SK-N-SH (cell line): ENCODE data around the gene VRK2. TPM values are rescaled to one million over a fixed set of nuclear protein-coding genes. Genes with fewer than 3 reads are reported as not detected.

Experiments used
- CTCF ChIA-PET: fragments of 300-600, 350-600 bp; formaldehyde crosslinking; extraction: SDS; loops from one replicate; lab custom pipeline; 2021; lab: Yijun Ruan, JAX
- POLR2A ChIA-PET: fragments of 350-600 bp; sonication (Branson Sonifier 250); formaldehyde crosslinking; extraction: SDS; loops from one replicate; lab custom pipeline; 2020; ENCODE audit warnings: antibody characterized with exemption, inconsistent platforms; lab: Yijun Ruan, JAX
- DNase-seq: peaks from one replicate; pipeline ENCODE4 v3.0.0; 2012
- H2AFZ ChIP-seq: fragments of 200-600 bp; sonication (generic); 2 replicates; pipeline ENCODE4 v1.8.1; 2016; ENCODE audit warnings: antibody characterized with exemption, mild to moderate bottlenecking, low read depth
- H3F3A ChIP-seq: fragments of 200-600 bp; sonication (generic); replicated peaks from 2 replicates; pipeline ENCODE3; 2016; ENCODE audit warnings: antibody characterized with exemption, mild to moderate bottlenecking; ENCODE audit not compliant: insufficient read depth
- H3K27ac ChIP-seq, 2 experiments: fragments of 200-500 bp in 1 of 2; fragments of 200-600 bp in 1 of 2; sonication (Bioruptor generic) in 1 of 2; sonication (generic), shearing (Covaris generic) in 1 of 2; 2 replicates each; pipeline versions ENCODE4 v1.5.1 to v1.6.1; 2014 to 2016; ENCODE audit warnings: low read depth in 2 of 2, inconsistent platforms in 1 of 2, low read length in 1 of 2, mild to moderate bottlenecking in 1 of 2, mixed read lengths in 1 of 2
- H3K27me3 ChIP-seq: fragments of 200-600 bp; sonication (generic), shearing (Covaris generic); 2 replicates; pipeline ENCODE4 v1.6.1; 2016; ENCODE audit warnings: mixed run types; ENCODE audit not compliant: insufficient read depth
- H3K36me3 ChIP-seq, 2 experiments: fragments of 200-500 bp in 1 of 2; fragments of 200-600 bp in 1 of 2; sonication (Bioruptor generic) in 1 of 2; sonication (generic) in 1 of 2; replicated peaks in 1 of 2; 2 replicates each; pipeline versions ENCODE3 to v1.5.1; 2014 to 2016; ENCODE audit warnings: low read length in 1 of 2, mild to moderate bottlenecking in 1 of 2; ENCODE audit not compliant: insufficient read depth in 2 of 2, control insufficient read depth in 1 of 2
- H3K4me1 ChIP-seq, 2 experiments: fragments of 200-500 bp in 1 of 2; fragments of 200-600 bp in 1 of 2; sonication (Bioruptor generic) in 1 of 2; sonication (generic), shearing (Covaris generic) in 1 of 2; 2 replicates each; pipeline versions ENCODE4 v1.5.1 to v1.6.1; 2014 to 2016; ENCODE audit warnings: low read depth in 1 of 2, low read length in 1 of 2, mixed run types in 1 of 2; ENCODE audit not compliant: insufficient read depth in 2 of 2, control insufficient read depth in 1 of 2
- H3K4me2 ChIP-seq: fragments of 200-600 bp; sonication (generic), shearing (Covaris generic); 2 replicates; pipeline ENCODE4 v1.6.1; 2017; ENCODE audit warnings: mixed run types
- H3K4me3 ChIP-seq, 2 experiments: fragments of 200-500 bp in 1 of 2; fragments of 200-600 bp in 1 of 2; sonication (Bioruptor generic) in 1 of 2; sonication (generic), shearing (Covaris generic) in 1 of 2; 2 replicates each; pipeline versions ENCODE4 v1.5.1 to v1.8.1; 2014 to 2016; ENCODE audit warnings: low read depth in 2 of 2, inconsistent platforms in 1 of 2, low read length in 1 of 2, mild to moderate bottlenecking in 1 of 2, mixed read lengths in 1 of 2, moderate library complexity in 1 of 2
- H3K79me2 ChIP-seq: fragments of 200-600 bp; sonication (generic); 2 replicates; pipeline ENCODE4 v1.8.1; 2017; ENCODE audit warnings: mild to moderate bottlenecking; ENCODE audit not compliant: insufficient read depth
- H3K9ac ChIP-seq: fragments of 200-600 bp; sonication (generic); 2 replicates; pipeline ENCODE4 v1.6.1; 2017; ENCODE audit warnings: mixed run types
- H3K9me2 ChIP-seq: fragments of 200-600 bp; sonication (generic); 2 replicates; pipeline ENCODE4 v1.6.1; 2017; ENCODE audit warnings: mixed run types
- H3K9me3 ChIP-seq: fragments of 200-600 bp; sonication (generic); 2 replicates; pipeline ENCODE4 v1.6.1; 2017; ENCODE audit warnings: mixed run types, mild to moderate bottlenecking, moderate library complexity
- H4K20me1 ChIP-seq: fragments of 200-600 bp; sonication (generic); 2 replicates; pipeline ENCODE4 v1.6.1; 2017; ENCODE audit warnings: mild to moderate bottlenecking, mixed run types; ENCODE audit not compliant: insufficient read depth
- ELF1 ChIP-seq: IDR thresholded peaks from 2 replicates; pipeline ENCODE4 v1.4.0; 2012
- EZH2phosphoT487 ChIP-seq: fragments of 200-600 bp; sonication (generic); IDR thresholded peaks from 2 replicates; pipeline ENCODE4 v1.6.1; 2017; ENCODE audit warnings: low read depth, mixed run types, mild to moderate bottlenecking, antibody characterized with exemption, moderate library complexity, borderline replicate concordance
- FOXJ3 ChIP-seq: sonication (generic); formaldehyde crosslinking; IDR thresholded peaks from 2 replicates; pipeline ENCODE4 v1.5.1; 2020; ENCODE audit warnings: mild to moderate bottlenecking, missing genetic modification reagents
- FOXM1 ChIP-seq: IDR thresholded peaks from 2 replicates; pipeline ENCODE4 v1.4.0; 2012; ENCODE audit warnings: low read depth, mild to moderate bottlenecking
- GABPA ChIP-seq: IDR thresholded peaks from 2 replicates; pipeline ENCODE4 v1.4.0; 2012; ENCODE audit warnings: low read depth, mild to moderate bottlenecking
- MEF2A ChIP-seq: IDR thresholded peaks from 2 replicates; pipeline ENCODE4 v1.4.0; 2012; ENCODE audit warnings: low read depth, borderline replicate concordance
- MXI1 ChIP-seq: IDR thresholded peaks from 2 replicates; pipeline ENCODE4 v1.6.1; 2012; ENCODE audit warnings: mild to moderate bottlenecking, low read depth, low read length, improper control_type of control experiment
- PBX3 ChIP-seq: IDR thresholded peaks from 2 replicates; pipeline ENCODE4; 2012
- POLR2AphosphoS5 ChIP-seq: IDR thresholded peaks from 2 replicates; pipeline ENCODE4 v1.6.1; 2012; ENCODE audit warnings: low read depth, low read length
- REST ChIP-seq: IDR thresholded peaks from 2 replicates; pipeline ENCODE4 v1.6.1; 2012; ENCODE audit warnings: mild to moderate bottlenecking, low read depth, low read length, moderate library complexity
- RFX5 ChIP-seq: IDR thresholded peaks from 2 replicates; pipeline ENCODE4 v1.6.1; 2012; ENCODE audit warnings: mild to moderate bottlenecking, improper control_type of control experiment, low read length
- YY1 ChIP-seq: IDR thresholded peaks from 2 replicates; pipeline ENCODE4 v1.4.0; 2012; ENCODE audit warnings: low read depth, mild to moderate bottlenecking
- WGBS: methylation state at CpG from one replicate; pipeline ENCODE4 v1.1.6; 2017; ENCODE audit warnings: low lambda C conversion rate; 5-methylcytosine and 5-hydroxymethylcytosine counted together
- polyA plus RNA-seq, 3 experiments: library from polyadenylated mRNA; depleted of rRNA; stranded (reverse); fragments of >200 nt; gene quantifications; 2 replicates each; pipeline ENCODE4 v1.2.3, GENCODE V29; 2012
- TF ChIP-seq, protein P1 (sequence below): fragments of 150-350 bp; IDR thresholded peaks from 2 replicates; pipeline ENCODE4 v1.6.1; 2017; ENCODE audit warnings: antibody characterized with exemption, low read length, low read depth, borderline replicate concordance
- TF ChIP-seq, protein P2 (sequence below): fragments of 200-600 bp; sonication (generic); IDR thresholded peaks from 2 replicates; pipeline ENCODE4 v1.6.1; 2017; ENCODE audit warnings: antibody characterized with exemption, mild to moderate bottlenecking, moderate library complexity

The VRK2 gene
- polyA plus RNA-seq, 1 of the 3 experiments (the other 2 are of a cell fraction): not detected

DNA sequence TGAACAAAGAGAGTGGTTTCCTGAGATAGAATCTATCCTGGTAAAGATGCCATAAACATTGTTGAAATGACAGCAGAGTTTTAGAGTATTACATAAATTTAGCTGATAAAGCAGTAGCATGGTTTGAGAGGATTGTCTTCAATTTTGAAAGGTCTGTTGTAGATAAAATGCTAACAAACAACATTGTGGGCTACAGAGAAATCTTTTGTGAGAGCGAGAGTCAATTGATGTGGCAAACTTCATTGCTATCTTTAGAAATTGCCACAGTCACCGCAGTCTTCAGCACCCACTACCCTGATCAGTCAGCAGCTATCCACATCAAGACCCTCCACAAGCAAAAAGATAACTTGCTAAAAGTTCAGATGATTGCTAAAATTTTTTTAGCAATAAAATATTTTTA, 17.5 kb downstream of the VRK2 start (continued):
- TF ChIP-seq FOXJ3 (CRISPR knock-in tag) (no peak), PBX3 (no peak), YY1 (no peak), RFX5 (no peak), FOXM1 (no peak), GABPA (no peak), POLR2AphosphoS5 (no peak), MXI1 (no peak)
- TF ChIP-seq, protein P1, sequence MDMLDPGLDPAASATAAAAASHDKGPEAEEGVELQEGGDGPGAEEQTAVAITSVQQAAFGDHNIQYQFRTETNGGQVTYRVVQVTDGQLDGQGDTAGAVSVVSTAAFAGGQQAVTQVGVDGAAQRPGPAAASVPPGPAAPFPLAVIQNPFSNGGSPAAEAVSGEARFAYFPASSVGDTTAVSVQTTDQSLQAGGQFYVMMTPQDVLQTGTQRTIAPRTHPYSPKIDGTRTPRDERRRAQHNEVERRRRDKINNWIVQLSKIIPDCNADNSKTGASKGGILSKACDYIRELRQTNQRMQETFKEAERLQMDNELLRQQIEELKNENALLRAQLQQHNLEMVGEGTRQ: no peak

DNA sequence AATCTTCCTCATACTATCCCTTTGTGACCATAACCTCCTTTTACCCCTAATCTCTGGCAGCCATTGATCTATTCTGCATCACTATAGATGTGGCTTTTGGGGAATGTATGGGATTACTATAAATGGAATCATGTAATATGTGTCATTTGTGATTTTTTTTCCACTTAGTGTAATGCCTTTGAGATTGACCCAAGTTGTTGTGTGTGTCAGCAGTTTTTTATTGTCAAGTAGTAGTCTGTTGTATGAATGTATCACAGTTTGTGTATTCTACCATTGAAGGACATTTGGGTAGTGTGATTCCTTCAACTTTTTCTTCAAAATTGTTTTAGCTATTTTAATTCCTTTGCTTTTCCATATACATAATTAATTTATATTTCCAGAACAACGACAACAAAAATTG, 18.6 kb downstream of the VRK2 start:
- no peak for DNase-seq
- POLR2A ChIA-PET: no interaction called here
- Histone ChIP-seq H2AFZ (no peak overlapping the region), H3K27ac (no peak overlapping the region), H3K4me3 (no peak overlapping the region), H3K79me2 (no peaks in the 10 kb centered on the region), H3K36me3 (no peaks in the 10 kb centered on the region), H3K4me2 (no peak overlapping the region), H3K27me3 (no peaks in the 10 kb centered on the region), H3K9me3 (no peaks in the 10 kb centered on the region), H3K4me1 (peaks cover 0 to 8% of the 10 kb centered on the region in 2 experiments; a peak in 2 of 4 replicates), H3K9me2 (0 out of 2 replicates have a peak, but pooled peaks cover 4% of the 10 kb centered on the region), H3K9ac (no peak overlapping the region), H4K20me1 (no peaks in the 10 kb centered on the region), H3F3A (peaks cover 8% of the 10 kb centered on the region)
- TF ChIP-seq MEF2A: no peak
- no peak for TF ChIP-seq REST
- no peak for TF ChIP-seq ELF1
- no peak for TF ChIP-seq RFX5
- TF ChIP-seq, protein P2, sequence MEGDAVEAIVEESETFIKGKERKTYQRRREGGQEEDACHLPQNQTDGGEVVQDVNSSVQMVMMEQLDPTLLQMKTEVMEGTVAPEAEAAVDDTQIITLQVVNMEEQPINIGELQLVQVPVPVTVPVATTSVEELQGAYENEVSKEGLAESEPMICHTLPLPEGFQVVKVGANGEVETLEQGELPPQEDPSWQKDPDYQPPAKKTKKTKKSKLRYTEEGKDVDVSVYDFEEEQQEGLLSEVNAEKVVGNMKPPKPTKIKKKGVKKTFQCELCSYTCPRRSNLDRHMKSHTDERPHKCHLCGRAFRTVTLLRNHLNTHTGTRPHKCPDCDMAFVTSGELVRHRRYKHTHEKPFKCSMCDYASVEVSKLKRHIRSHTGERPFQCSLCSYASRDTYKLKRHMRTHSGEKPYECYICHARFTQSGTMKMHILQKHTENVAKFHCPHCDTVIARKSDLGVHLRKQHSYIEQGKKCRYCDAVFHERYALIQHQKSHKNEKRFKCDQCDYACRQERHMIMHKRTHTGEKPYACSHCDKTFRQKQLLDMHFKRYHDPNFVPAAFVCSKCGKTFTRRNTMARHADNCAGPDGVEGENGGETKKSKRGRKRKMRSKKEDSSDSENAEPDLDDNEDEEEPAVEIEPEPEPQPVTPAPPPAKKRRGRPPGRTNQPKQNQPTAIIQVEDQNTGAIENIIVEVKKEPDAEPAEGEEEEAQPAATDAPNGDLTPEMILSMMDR: no peak
- no peak for TF ChIP-seq FOXJ3 (CRISPR knock-in tag)
- TF ChIP-seq EZH2phosphoT487: no peak
- no peak for TF ChIP-seq PBX3
- 100% methylated on average over 1 of the region's 1 CpG for WGBS
- CTCF ChIA-PET: no interaction called here
